Activated CD8-positive, alpha-beta memory T cell treated with anti-CD3 and anti-CD28 coated beads, Interleukin-2, amount 50 U/mL, for 1 hour (primary cell): ENCODE results near the gene DUSP16.
A peak's percentile ranks its signal among the peaks of the same experiment; 100 is the strongest.

Source experiments
- DNase-seq: peaks from one replicate; pipeline ENCODE4 v3.0.0-alpha.2; 2020; ENCODE audit errors: extremely low read depth

The DUSP16 gene

DNA sequence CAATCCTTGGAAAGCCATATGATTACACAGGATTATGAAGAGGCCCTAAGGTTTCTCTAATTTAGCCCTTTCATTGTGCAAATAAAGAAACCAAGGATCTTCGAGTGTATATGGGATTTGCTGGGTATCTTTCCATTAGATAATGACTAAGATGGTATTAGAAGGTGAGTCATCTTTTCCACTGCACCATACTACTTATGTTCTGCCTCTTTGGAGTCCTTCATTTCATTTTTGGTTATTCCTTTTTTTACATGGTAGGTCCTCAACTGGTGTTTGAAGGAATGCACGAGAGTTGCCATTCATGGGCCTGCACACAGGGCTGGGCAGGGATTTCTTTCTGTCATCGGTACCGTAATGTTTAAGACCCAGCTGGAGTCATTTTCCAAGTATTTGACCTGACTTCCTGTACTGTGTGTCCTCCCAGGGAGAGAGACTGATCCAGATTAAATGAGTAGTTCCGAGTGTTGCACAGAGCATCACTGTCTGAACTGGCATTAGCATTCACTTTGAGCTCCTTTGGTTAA is 120.1 kb downstream of the DUSP16 start:
- DNase-seq, result no peak

DNA sequence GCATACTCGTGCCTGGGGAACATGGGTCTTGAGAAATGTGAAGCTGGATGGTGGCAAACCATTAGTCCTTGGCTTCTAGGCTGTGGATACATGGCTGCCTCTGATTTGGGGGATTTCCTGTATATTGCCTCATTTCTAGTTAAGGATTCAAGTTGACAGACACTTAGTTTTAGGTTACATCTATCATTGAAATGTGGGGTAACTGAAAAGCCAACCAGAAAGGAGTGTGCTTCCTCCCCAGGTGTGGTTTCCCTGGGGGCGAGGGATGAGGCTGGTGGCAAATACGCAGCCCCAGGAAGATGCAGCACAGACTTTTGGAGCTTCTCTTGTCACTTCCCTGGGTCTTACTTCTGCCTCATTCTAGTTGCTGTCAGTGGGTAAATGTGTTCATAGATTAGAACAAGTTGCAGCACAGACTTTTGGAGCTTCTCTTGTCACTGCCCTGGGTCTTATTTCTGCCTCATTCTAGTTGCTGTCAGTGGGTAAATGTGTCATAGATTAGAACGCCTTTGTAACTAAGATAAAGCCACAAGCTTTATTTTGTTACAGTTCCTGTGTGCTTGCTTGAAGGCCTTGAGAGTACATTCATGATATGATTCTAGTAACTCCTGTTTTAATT is 120.7 kb downstream of the DUSP16 start:
- DNase-seq, result peak; percentile 43

DNA sequence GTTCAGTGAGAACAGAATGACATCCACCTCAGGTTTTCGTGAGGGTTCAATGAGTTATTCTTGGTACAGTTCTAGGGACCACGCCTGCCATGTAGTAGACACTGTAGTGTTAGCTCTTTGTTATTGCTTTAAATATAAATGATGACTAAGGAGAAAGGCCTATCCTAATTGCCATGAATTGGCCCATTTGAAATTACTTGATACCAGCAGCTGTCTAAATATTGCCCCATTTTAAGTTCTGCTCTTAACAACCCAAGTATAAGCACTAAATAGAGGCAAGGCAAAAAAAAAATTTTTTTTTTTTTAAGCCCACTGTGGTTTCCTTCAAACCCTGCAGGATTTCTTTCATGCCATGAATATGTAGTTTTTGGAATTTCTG is 121.2 kb downstream of the DUSP16 start:
- DNase-seq, result no peak

DNA sequence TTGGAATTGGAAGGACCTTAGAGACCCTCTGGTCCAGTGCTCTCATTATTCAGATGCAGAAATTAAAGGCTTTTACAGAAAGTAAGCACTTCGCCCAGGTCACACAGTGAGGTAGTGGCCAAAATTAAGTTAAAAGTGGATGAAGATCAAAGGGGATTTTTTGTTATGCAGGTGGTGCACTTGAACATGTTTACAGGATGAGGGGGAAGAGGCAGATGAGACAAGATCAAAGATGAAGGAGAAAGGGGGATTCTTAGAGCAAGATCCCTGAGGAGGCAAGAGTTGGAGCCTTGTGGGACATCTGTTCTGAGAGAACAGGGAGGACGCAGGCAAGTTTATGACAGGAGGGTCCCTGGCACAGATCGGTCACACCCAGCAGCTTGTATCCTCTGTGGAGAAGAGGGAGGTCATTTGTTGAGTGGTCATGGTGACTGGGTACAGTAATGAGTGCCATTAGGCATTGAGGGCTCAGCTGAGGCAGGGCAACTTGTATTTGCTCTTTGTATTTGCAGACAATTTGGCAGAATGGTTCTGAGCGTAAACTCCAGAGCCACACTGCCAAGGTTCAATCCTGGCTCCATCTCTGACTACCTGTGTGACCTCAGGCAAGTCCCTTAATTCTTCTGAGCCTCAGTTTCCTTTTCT is 121.8 kb downstream of the DUSP16 start:
- no peak for DNase-seq

DNA sequence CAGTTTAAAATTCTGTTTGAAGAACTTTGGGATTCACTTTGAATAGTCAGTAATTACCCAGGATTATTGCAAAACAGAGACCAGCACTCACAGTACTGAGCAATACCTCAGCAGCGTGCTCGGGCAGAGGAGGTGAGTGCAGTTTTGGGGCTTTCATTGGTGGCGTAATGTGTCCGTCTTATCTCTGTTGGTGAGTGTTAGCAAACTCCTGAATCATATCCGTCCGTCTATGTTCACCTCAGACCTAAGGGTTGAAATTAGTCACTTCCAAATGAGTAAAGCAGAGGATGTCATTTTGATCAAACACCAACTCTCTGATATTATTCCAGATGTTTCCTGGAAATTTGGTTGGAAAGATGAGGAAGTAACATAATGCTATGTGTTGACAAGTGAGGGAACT is 123.0 kb downstream of the DUSP16 start:
- DNase-seq, result peak; percentile 13

DNA sequence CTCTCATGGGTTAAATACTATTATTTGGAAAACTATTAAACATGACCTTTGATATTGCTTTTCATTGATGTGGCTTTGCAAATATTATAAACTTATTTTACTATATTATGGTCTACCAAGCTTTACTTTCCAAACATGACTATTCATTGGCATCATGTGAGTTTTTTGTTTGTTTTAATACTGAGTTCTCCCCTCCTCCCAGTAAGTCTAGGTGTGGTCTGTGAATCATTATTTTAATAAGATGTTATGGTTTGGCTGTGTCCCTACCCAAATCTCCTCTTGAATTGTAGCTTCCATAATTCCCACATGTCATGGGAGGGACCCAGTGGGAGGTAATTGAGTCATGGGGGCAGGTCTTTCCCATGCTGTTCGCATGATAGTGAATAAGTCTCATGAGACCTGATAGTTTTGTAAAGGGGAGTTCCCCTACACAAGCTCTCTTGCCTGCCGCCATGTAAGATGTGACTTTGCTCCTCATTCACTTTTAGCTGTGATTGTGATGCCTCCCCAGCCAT is 125.8 kb downstream of the DUSP16 start:
- DNase-seq, result no peak

DNA sequence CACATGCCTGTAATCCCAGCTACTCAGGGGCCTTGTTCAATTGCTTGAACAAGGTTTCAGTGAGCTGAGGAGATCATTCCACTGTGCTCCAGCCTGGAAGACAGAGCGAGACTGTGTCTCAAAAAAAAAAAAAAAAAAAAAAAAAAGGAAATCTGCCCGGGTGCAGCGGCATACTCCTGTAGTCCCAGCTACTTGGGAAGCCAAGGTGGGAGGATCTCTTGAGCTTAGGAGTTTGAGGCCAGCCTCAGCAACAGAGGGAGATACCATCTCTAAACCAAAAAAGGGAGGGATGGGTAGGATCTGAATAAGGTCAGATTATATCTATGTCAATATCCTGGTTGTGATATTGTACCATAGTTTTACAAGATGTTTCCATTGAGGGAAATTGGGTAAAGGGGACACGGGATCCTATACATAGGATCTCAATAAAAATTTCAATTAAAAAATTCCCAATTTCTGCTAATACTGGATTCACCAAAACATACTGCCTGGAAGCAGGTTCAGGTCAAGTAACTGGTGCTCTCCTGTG is 129.4 kb downstream of the DUSP16 start:
- no peak for DNase-seq

DNA sequence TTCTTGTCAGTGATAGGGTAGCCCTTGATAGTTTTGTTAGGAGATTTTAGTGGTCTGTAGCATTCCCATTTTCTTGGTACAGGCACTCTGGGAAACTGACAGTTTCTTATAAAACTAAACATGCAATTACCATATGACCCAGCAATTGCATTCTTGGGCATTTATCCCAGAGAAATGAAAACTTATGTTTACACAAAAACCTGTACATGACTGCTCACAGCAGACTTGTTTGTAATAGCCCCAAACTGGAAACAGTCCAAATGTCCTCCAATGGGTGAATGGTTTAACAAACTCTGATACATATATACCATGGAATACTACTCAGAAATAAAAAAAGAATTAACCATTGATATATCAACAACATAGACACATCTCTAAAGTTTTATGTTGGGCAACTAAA is 130.3 kb downstream of the DUSP16 start:
- DNase-seq, result no peak

DNA sequence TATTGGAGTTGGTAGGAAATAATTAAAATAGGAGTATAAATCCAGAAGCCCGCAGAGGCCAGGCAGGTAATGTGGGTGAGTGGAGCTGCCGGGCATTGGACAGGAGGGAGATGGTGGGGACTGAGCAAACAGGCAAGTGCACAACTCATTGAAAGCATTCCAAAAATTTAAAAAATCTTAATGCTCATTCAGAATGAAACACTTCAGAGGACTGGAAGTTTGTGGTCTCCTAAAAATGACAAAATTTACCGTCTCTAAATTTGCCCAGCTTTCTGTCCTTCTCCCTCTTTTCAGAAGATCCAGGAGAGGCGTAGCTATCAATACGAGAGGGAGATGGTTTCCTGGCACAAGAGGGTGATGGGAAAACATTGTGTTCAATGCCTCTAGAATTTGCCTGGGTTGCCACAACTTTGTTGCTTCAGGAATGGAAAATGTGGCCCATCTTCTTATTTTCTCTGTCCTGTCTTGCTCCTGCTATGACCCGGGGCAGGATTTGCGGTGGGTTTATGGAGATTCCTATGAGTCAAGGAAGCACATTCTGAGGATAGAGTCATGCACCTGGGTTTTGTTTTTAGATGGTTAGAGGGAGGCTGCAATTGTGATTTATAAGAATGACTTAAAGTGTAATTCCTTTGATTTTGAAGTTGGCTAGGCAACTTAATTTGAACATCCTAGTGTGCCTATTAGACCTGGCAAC is 133.6 kb downstream of the DUSP16 start:
- no peak for DNase-seq

DNA sequence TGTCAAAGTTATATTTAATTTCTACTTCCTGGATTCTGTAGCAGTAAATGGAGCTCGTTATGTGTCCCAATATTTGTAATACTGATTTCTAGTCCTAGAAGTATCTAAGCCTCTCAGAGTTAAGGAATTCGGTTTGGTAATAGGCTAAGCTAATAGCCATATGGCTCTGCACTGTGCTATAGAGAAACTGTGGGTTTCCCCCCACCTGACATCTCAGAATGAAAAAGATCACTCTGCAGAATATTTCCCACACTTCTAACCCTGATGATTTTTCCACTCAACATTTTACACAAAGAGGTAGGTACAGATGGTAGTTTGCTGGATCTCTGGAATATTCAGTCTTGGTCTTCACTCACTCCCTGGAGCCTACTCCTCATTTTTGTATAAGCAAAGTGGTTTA is 134.6 kb downstream of the DUSP16 start:
- DNase-seq, result no peak

DNA sequence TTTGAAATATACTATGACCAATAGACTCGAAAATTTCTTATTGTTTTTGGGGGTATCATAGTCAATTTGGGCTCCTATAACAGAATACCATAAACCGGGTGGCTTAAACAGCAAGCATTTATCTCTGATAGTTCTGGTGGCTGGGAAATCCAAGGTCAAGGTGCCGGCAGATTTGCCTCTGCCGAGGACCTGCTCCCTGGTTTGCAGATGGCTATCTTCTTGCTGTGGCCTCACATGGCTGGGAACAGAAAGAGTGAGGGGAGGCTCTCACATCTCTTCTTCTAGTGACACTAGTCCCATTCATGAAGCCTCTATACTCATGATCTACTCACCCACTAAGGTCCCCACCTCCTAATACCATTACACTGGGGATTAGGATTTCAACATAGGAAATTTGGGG is 135.1 kb downstream of the DUSP16 start:
- no peak for DNase-seq

DNA sequence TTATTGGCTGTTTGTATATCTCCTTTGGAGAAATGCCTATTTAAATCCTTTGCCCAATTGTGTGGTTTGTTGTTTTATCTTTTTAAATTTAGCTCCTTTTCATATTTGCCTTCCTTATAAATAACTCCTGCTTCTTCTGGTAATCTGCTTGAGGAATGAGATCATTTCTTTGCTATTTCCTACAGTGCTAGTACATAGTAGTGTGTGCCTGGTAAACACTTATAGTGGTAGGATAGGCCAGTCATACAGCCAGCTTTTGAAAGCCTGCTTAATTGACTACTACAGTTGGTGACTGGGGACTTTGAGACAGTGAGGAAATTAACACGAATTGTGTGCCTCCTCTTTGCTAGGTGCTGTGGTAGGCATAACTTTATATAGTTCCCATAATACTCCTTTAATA is 137.0 kb downstream of the DUSP16 start:
- no peak for DNase-seq

DNA sequence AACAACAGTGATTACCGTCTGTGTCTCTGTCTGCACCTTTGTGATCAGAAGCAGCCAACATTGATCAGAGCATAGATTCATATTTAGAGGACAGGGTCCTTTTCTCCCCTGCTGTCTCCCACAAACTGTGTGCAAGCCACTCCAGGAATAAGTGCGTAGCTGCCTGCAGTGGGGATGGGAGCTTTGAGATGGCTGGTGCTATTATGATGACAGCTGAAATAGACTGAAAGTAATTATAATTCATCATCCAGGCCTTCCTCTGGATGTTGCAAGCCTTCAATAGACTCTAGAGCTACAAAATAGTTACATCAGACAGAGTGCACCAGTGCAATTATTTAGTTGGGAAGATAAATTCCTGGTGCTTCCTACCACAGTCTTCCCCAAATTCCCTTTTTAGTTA is 137.7 kb downstream of the DUSP16 start:
- no peak for DNase-seq
